ENCODE results near the gene CHIC2. TPM values are rescaled to one million over a fixed set of nuclear protein-coding genes. Genes with fewer than 3 reads are reported as not detected.

The CHIC2 gene
- total and polyA plus RNA-seq, 3 donors from 2014 or later = 83.4 to 129 (median 113) TPM

GRCh38 chr4:54101190-54102041 lies 37.0 kb upstream of the CHIC2 start:
- Histone ChIP-seq H3K27ac (no peak overlapping the region), H3K4me3 (peak overlapping the region in 1 of 2 donors; percentile 44), H3K9me3 (no peaks in the 10 kb centered on the region), H3K27me3 (no peaks in the 10 kb centered on the region), H3K4me1 (peaks cover 22% of the 10 kb centered on the region), H3K36me3 (ENCODE audit: low read depth, missing control alignments) (no peaks in the 10 kb centered on the region)
- WGBS, 2 donors = 22 to 29% methylated on average over 38 to 50 of the region's 50 CpGs
- DNase-seq = no peak
- no peak for TF ChIP-seq CTCF (IDR thresholded peaks at IDR 0.05)
- no peak for TF ChIP-seq POLR2A (IDR thresholded peaks at IDR 0.05)
- intact Hi-C loops (cut with DNase I; ENCODE audit: low total_unique reads) = no loop called here

GRCh38 chr4:54100595-54101189 lies 36.3 kb upstream of the CHIC2 start:
- 0 to 2% methylated on average over 10 to 39 of the region's 46 CpGs for WGBS, 2 donors
- peak overlapping the region; percentile 24 to 44 for H3K4me3 ChIP-seq
- no peak overlapping the region for H3K27ac ChIP-seq
- TF ChIP-seq POLR2A (IDR thresholded peaks at IDR 0.05) (no peak), CTCF (IDR thresholded peaks at IDR 0.05) (no peak)
- no peaks in the 10 kb centered on the region for H3K36me3 ChIP-seq (ENCODE audit: low read depth, missing control alignments)
- H3K4me1 ChIP-seq = peaks cover 22% of the 10 kb centered on the region
- no peak for DNase-seq
- H3K9me3 ChIP-seq = no peaks in the 10 kb centered on the region
- H3K27me3 ChIP-seq = no peaks in the 10 kb centered on the region
- intact Hi-C loops (cut with DNase I; ENCODE audit: low total_unique reads) = no loop called here

- Histone ChIP-seq H3K36me3 (ENCODE audit: low read depth, missing control alignments) (no peaks in the 10 kb centered on the region), H3K9me3 (no peaks in the 10 kb centered on the region), H3K4me1 (peaks cover 22% of the 10 kb centered on the region), H3K27me3 (no peaks in the 10 kb centered on the region), H3K4me3 (peak within 1 kb of the TSS; percentile 24 to 44), H3K27ac (no peak within 1 kb of the TSS)
- 1% methylated on average over 24 to 66 of the region's 66 CpGs for WGBS, 2 donors
- TF ChIP-seq POLR2A (IDR thresholded peaks at IDR 0.05) = no peak
- TF ChIP-seq CTCF (IDR thresholded peaks at IDR 0.05) = no peak
- intact Hi-C loops (cut with DNase I; ENCODE audit: low total_unique reads) = no loop called here
- DNase-seq = no peak
Measured at GRCh38 chr4:54099748-54100574, 35.6 kb upstream of the CHIC2 start, which contains the start of gene GSX2. Gene GSX2, plus strand, starts transcription at chr4:54100163. Its CDS starts 182 bp downstream, at chr4:54100345.

- Histone ChIP-seq H3K4me3 (peak overlapping the region; percentile 24 to 44), H3K4me1 (peaks cover 22% of the 10 kb centered on the region), H3K36me3 (ENCODE audit: low read depth, missing control alignments) (no peaks in the 10 kb centered on the region), H3K27ac (no peak overlapping the region), H3K27me3 (no peaks in the 10 kb centered on the region), H3K9me3 (no peaks in the 10 kb centered on the region)
- DNase-seq = no peak
- TF ChIP-seq POLR2A (IDR thresholded peaks at IDR 0.05) = no peak
- TF ChIP-seq CTCF (IDR thresholded peaks at IDR 0.05) = no peak
- intact Hi-C loops (cut with DNase I; ENCODE audit: low total_unique reads) = no loop called here
- 6 to 7% methylated on average over 7 to 17 of the region's 17 CpGs for WGBS, 2 donors
Measured at GRCh38 chr4:54099287-54099747, 34.9 kb upstream of the CHIC2 start.
